Activated CD4-positive, alpha-beta T cell treated with anti-CD3 and anti-CD28 coated beads, Interleukin-10, Interleukin-2, amounts not matched to agents 100 ng/mL and 50 ng/mL, durations not matched to agents 16 hours and 8 hours (primary cell): Measurements from ENCODE around the gene KCNN3.
A peak's percentile ranks its signal among the peaks of the same experiment; 100 is the strongest.

Experiments used
- DNase-seq: peaks from one replicate; pipeline ENCODE4 v3.0.0-alpha.2; 2020

KCNN3 gene

GRCh38 chr1:154859786-154860155 lies 10.3 kb downstream of the KCNN3 start:
- peak; percentile 24 for DNase-seq

DNA sequence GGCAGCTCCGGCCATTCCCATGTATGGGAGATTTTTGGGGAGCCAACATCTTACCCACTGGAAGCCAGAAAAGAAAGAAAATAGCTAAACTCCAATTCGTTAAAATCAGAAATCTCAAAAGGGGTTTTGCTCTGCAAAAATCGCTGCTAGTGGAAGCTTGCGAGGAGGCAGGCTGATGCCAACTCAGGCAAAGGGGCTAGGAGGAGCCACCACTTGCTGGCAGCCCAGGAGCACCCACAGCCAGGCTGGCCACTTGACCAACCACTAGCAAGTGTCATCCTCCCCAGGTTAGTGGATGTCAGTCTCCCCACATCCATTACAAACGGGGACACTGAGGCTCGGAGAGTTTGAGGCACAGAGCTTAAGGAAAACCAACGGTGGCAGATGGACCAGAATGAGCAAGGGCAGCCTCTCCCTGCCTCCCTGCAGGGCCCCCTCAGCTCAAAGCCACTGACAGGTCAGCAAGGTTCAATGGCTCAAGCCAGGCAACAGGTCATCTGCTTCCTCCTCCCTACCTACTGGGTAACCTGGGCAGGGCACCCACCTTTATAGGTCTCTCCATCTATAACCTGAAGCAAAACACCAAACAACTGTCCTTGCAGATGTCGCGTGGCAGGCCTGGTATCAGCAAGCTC lies 10.8 kb downstream of the KCNN3 start:
- DNase-seq, result no peak

- peak; percentile 51 for DNase-seq
Measured at GRCh38 chr1:154857441-154858215, 12.5 kb downstream of the KCNN3 start.

DNA sequence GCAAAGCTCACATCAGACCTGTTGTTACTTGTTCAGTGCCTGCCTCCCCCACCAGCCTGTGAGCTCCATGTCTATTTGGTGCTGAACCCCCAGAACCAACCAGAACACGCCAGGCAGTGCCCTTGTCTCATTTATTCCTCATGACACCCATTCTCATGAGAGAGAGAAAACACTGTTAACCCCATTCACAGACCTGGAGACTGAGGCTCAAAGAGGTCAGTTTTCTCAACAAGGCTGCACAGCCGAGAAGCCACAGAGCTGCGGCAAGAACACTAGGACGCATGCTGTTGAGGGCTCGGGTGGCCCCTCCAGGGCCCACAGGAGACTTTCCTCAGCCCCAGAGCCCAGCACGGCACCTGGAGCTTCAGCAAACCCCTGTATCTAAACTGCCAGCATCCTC lies 13.1 kb downstream of the KCNN3 start:
- no peak for DNase-seq

GRCh38 chr1:154856544-154856943 lies 13.5 kb downstream of the KCNN3 start:
- DNase-seq, result no peak

DNA sequence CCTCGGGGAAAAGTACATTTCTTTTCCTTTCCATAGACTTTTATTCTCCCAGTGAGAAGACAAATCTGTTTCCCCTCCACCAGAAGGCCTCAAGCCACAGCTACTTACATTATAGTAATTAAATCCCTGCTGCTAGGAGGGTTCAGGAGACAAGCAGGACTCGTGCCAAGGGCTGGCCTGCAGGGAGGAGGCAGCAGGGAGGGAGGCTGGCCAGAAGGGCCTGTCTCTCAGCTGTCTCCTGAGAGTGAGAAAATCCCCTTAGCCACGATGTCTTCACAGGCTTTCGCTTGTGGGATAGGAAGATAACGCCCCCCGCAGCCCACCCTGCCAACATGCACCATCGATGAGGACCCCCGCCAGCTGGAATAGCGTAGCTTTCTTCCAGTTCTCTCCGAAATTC lies 14.0 kb downstream of the KCNN3 start:
- no peak for DNase-seq

DNA sequence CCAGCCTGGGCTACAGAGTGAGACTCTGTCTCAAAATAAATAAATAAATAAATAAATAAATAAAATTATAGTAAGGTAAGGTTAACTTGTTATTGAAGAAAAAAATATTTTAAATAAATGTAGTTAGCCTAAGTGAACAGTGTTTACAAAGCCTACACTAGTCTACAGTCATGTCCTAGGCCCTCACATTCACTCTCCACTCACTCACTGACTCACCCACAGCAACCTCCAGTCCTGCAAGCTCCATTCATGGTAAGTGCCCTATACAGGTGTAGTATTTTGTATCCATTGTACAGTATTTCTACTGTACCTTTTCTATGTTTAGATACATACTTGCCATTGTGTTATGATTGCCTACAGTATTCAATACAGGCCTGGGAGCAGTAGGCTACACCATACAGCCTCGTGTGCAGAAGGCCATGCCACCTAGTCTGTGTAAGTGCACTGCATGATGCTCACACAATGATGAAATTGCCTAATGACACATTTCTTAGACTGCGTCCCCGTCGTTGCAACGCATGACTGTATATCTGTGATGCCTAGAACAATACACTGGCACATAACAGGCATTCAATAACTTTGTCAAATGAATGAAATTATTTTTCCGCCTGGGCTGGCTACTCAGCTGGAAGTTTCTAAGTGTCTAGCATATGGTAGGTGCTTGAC lies 14.8 kb downstream of the KCNN3 start:
- no peak for DNase-seq

- DNase-seq, result no peak
Measured at GRCh38 chr1:154852845-154853244, 17.2 kb downstream of the KCNN3 start.

- DNase-seq, result no peak
Measured at GRCh38 chr1:154851392-154852177, 18.5 kb downstream of the KCNN3 start.

- peak; percentile 74 for DNase-seq
Measured at GRCh38 chr1:154849645-154850131, 20.4 kb downstream of the KCNN3 start.

GRCh38 chr1:154848983-154849382 lies 21.1 kb downstream of the KCNN3 start:
- no peak for DNase-seq

DNA sequence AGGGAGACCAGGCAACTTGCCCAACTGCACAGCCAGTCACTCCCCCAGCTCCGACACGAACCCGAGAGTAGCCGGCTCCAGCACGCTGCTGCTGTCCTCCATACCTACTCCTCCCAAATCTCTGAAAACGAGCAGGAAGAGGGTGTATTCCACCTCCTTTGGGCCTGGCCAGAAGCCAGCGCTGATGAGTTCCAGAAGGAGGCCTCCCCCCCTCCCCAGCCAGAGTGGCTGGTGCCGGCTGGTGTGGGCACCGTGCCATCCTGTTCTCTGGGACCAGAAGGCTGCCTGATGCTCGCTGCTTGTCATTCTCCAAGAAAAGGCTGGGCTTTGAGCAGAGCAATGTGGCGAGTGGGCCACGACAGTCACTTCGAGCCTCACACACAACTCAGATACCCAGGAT lies 22.2 kb downstream of the KCNN3 start:
- no peak for DNase-seq

- DNase-seq, result no peak
Measured at GRCh38 chr1:154846565-154847442, 23.3 kb downstream of the KCNN3 start.

DNA sequence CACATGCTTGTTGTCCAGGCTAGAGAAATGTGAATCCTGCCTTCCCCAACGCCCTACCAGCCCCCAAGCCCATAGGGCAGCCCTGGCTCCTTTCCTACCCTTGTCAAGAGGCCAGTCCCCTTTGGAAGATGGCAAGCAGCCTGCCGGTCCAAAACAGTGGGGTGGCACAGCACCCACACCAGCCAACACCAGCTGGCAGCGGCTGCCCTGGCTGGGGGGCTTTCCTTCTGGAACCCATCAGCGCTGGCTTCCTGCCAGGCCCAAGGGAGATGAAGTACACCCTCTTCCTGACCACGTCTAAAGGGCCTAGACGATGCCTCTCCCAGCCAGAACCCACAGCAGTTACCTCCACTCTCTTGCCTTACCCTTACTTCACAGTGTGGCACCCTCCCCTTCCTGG lies 24.2 kb downstream of the KCNN3 start:
- no peak for DNase-seq

DNA sequence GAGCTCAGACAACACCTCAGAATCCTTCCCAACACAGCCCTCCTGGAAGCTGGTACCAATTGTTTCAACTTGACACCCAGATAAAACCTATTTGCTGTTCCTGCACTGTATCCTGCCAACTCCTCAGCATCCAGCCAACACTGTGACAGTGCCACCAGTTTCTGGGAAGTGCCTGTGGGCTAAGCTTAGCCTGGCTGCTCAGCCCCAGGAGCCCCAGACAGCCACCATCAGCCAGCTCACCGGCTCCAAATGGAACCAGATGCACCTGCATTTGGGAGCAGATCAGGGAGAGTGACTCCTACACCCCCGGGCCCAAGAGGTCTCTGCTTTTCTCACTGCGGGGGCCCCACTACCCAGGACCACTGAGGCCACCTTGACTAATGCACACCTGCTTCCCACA lies 24.9 kb downstream of the KCNN3 start:
- no peak for DNase-seq

- DNase-seq, result no peak
Measured at GRCh38 chr1:154844297-154844681, 25.8 kb downstream of the KCNN3 start.

GRCh38 chr1:154843636-154844296 lies 26.3 kb downstream of the KCNN3 start:
- no peak for DNase-seq

DNA sequence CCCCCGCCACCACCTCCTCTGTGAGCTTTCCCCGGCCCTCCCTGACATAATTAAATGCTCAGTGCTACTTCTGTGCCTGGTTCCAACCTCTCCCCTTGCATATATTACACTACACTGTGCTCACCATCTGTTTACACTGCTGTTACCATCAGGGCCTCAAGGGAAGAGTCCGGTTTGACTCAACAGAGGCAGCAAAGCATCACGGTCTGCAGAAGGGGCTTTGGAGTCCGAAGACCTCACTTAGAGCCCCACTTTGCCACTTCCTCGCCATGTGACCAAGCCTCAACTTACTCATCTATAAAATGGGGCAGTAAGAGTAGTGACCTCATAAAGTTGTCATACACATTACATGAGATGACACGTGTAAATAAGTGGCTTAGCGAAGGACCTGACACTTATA lies 27.4 kb downstream of the KCNN3 start:
- peak; percentile 43 for DNase-seq

DNA sequence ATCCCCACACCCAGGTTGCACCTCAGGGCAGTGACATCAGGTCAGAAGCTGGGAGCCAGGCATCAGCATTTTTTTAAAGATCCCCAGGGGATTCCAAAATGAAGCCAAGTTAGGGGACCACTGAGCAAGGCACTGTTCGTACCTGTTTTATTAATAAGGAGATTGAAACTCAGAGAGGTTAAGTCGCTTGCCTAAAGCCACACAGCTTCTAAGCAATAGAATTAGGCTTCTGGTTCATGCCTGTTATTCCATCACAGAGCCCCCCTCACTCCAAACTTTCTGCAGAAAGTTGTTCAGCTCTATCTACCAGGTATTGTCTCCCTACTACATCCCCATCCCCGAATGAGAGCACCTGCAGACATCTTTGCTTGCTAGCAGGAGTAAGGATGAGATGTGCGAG lies 28.7 kb downstream of the KCNN3 start:
- no peak for DNase-seq

GRCh38 chr1:154840269-154841176 lies 29.6 kb downstream of the KCNN3 start:
- no peak for DNase-seq

DNA sequence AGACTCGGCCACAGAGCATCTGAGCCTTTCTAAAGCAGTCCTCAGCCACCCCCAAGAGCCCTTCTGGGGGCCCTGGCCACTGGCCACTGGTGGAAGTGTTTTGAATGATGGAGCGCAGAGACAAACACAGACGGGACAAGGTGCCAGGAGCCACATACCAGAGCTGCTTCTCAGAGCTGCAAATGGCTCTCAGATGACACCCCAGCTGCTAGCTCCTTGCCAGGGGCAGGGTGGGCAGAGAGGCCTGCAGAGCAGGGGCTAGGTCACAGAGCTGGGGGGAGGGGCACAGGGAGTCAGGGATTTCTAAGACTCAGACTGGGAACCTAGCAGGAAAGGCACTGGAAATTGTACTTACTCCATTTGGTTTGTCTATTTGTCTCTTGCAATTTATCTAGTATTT lies 30.4 kb downstream of the KCNN3 start:
- DNase-seq, result no peak
